Hepatocyte (in vitro differentiated cells): ENCODE data around the gene DYRK3. TPM values are rescaled to one million over a fixed set of nuclear protein-coding genes. Genes with fewer than 3 reads are reported as not detected.
"Not testable (repeated sequence)": the region's sequence is repeated elsewhere in the genome, so short reads cannot be mapped to it uniquely, and the experiment has no call there.

ENCODE experiments used
- DNase-seq: peaks from one replicate; pipeline ENCODE4 v3.0.0-alpha.2; 2016; ENCODE audit warnings: low spot score
- H2AFZ ChIP-seq: fragments of 200-600 bp; sonication (generic); 2 replicates; pipeline ENCODE4 v1.6.0; 2016; ENCODE audit warnings: antibody characterized with exemption, mild to moderate bottlenecking
- H3K27ac ChIP-seq: fragments of 200-600 bp; sonication (generic); 2 replicates; pipeline ENCODE4 v1.5.1; 2016; ENCODE audit warnings: mild to moderate bottlenecking
- H3K27me3 ChIP-seq: fragments of 200-600 bp; sonication (generic); 2 replicates; pipeline ENCODE4 v1.6.1; 2016
- H3K36me3 ChIP-seq: fragments of 200-600 bp; sonication (generic); replicated peaks from 2 replicates; pipeline ENCODE4 v1.5.1; 2016; ENCODE audit warnings: low read depth; ENCODE audit not compliant: insufficient read depth
- H3K4me1 ChIP-seq: fragments of 200-600 bp; sonication (generic); 2 replicates; pipeline ENCODE4 v1.5.1; 2016; ENCODE audit warnings: mild to moderate bottlenecking, moderate library complexity; ENCODE audit not compliant: insufficient read depth
- H3K4me2 ChIP-seq: fragments of 200-600 bp; sonication (generic); 2 replicates; pipeline ENCODE4 v1.6.0; 2016
- H3K4me3 ChIP-seq: fragments of 200-600 bp; sonication (generic); 2 replicates; pipeline ENCODE4 v1.5.1; 2016; ENCODE audit warnings: mild to moderate bottlenecking
- H3K79me2 ChIP-seq: fragments of 200-600 bp; sonication (generic); 2 replicates; pipeline ENCODE4 v1.6.0; 2017; ENCODE audit warnings: mild to moderate bottlenecking
- H3K9me2 ChIP-seq: fragments of 200-600 bp; sonication (generic); replicated peaks from 2 replicates; pipeline ENCODE4 v1.6.0; 2017; ENCODE audit warnings: mild to moderate bottlenecking; ENCODE audit not compliant: insufficient read depth
- H3K9me3 ChIP-seq: fragments of 200-600 bp; sonication (generic); 2 replicates; pipeline ENCODE4 v1.5.1; 2016; ENCODE audit warnings: low read depth, mild to moderate bottlenecking
- H4K20me1 ChIP-seq: fragments of 200-600 bp; sonication (generic); 2 replicates; pipeline ENCODE4 v1.6.0; 2016; ENCODE audit warnings: mild to moderate bottlenecking; ENCODE audit not compliant: insufficient read depth, poor library complexity, severe bottlenecking
- CTCF ChIP-seq: fragments of 200-600 bp; sonication (generic); IDR thresholded peaks from 2 replicates; pipeline ENCODE4 v1.5.1; 2016; ENCODE audit warnings: antibody characterized with exemption, mild to moderate bottlenecking; ENCODE audit not compliant: poor library complexity
- EZH2 ChIP-seq: fragments of 200-600 bp; sonication (generic); IDR thresholded peaks from 2 replicates; pipeline ENCODE4 v1.6.1; 2016; ENCODE audit warnings: antibody characterized with exemption, mild to moderate bottlenecking, borderline replicate concordance
- EZH2phosphoT487 ChIP-seq: fragments of 200-600 bp; sonication (generic); IDR thresholded peaks from one replicate; pipeline ENCODE4 v1.6.1; 2018; ENCODE audit warnings: antibody characterized with exemption, mild to moderate bottlenecking, low read depth, moderate library complexity; ENCODE audit not compliant: unreplicated experiment, severe bottlenecking
- WGBS: methylation state at CpG from one replicate; pipeline ENCODE4 v1.1.6; 2016; ENCODE audit warnings: low lambda C conversion rate; ENCODE audit errors: missing lambda C conversion rate; 5-methylcytosine and 5-hydroxymethylcytosine counted together
- polyA plus RNA-seq: library from polyadenylated mRNA; unstranded; fragments of >200 nt; fragmentation: Nextera tagmentation; extraction: Ambion mirVana; gene quantifications from 2 replicates; pipeline ENCODE4 v1.2.1, GENCODE V29; 2016
- total RNA-seq: library from RNA; depleted of rRNA; stranded (reverse); fragments of >200 nt; gene quantifications from 2 replicates; pipeline ENCODE4 v1.2.3, GENCODE V29; 2014

DYRK3 gene
- total and polyA plus RNA-seq, 2 experiments from 2014 or later, result 5.8 to 6.2 TPM

- Histone ChIP-seq H3K79me2 (no peaks in the 10 kb centered on the region), H3K4me3 (no peak overlapping the region), H4K20me1 (no peaks in the 10 kb centered on the region), H3K4me2 (no peak overlapping the region), H3K4me1 (peaks cover 11% of the 10 kb centered on the region), H3K27me3 (peaks cover 19% of the 10 kb centered on the region), H2AFZ (no peak overlapping the region), H3K27ac (no peak overlapping the region), H3K9me2 (no peaks in the 10 kb centered on the region), H3K9me3 (no peaks in the 10 kb centered on the region), H3K36me3 (no peaks in the 10 kb centered on the region)
- no peak for DNase-seq
- TF ChIP-seq EZH2phosphoT487 (no peak), EZH2 (no peak), CTCF (no peak)
Observed at GRCh38 chr1:206637605-206638004, 2.3 kb downstream of the DYRK3 start.

- not testable (repeated sequence) for H3K27me3 ChIP-seq, H3K9me3 ChIP-seq, H3K36me3 ChIP-seq, H3K9me2 ChIP-seq, H2AFZ ChIP-seq, H3K27ac ChIP-seq, H3K4me3 ChIP-seq, H4K20me1 ChIP-seq, H3K79me2 ChIP-seq, H3K4me1 ChIP-seq, DNase-seq, H3K4me2 ChIP-seq
- 100% methylated on average over 2 of the region's 2 CpGs for WGBS
Observed at GRCh38 chr1:206642074-206642473, 6.7 kb downstream of the DYRK3 start.

GRCh38 chr1:206643118-206643698 is 7.9 kb downstream of the DYRK3 start:
- Histone ChIP-seq H3K36me3 (no peaks in the 10 kb centered on the region), H4K20me1 (no peaks in the 10 kb centered on the region), H3K9me2 (no peaks in the 10 kb centered on the region), H3K4me1 (no peaks in the 10 kb centered on the region), H3K79me2 (no peaks in the 10 kb centered on the region), H3K27me3 (no peaks in the 10 kb centered on the region), H3K4me2 (no peak overlapping the region), H3K27ac (no peak overlapping the region), H2AFZ (no peak overlapping the region), H3K9me3 (no peaks in the 10 kb centered on the region), H3K4me3 (no peak overlapping the region)
- TF ChIP-seq EZH2phosphoT487 (no peak), EZH2 (no peak), CTCF (no peak)
- no peak for DNase-seq
- WGBS, result 87% methylated on average over 3 of the region's 3 CpGs

- H3K4me2 ChIP-seq, result no peak overlapping the region
- no peak for TF ChIP-seq EZH2phosphoT487
- no peak for TF ChIP-seq EZH2
- TF ChIP-seq CTCF, result no peak
- H3K27ac ChIP-seq, result no peak overlapping the region
- 85% methylated on average over 1 of the region's 1 CpG for WGBS
- no peaks in the 10 kb centered on the region for H3K9me3 ChIP-seq
- no peaks in the 10 kb centered on the region for H4K20me1 ChIP-seq
- H2AFZ ChIP-seq, result no peak overlapping the region
- no peaks in the 10 kb centered on the region for H3K36me3 ChIP-seq
- no peaks in the 10 kb centered on the region for H3K27me3 ChIP-seq
- no peaks in the 10 kb centered on the region for H3K4me1 ChIP-seq
- no peak for DNase-seq
- H3K4me3 ChIP-seq, result no peak overlapping the region
- H3K79me2 ChIP-seq, result no peaks in the 10 kb centered on the region
- H3K9me2 ChIP-seq, result no peaks in the 10 kb centered on the region
Observed at GRCh38 chr1:206646504-206646903, 11.2 kb downstream of the DYRK3 start.
